SH-SY5Y (cell line): ENCODE results near the gene WDR64.

ENCODE experiments used
- GATA2 ChIP-seq: IDR thresholded peaks from 2 replicates; pipeline ENCODE4 v1.6.1; 2011; ENCODE audit warnings: mild to moderate bottlenecking, low read depth, low read length
- GATA3 ChIP-seq: IDR thresholded peaks from 2 replicates; pipeline ENCODE4 v1.6.1; 2011; ENCODE audit warnings: low read depth, mild to moderate bottlenecking, low read length, moderate library complexity

GRCh38 chr1:241630899-241631298 lies 21.2 kb upstream of the WDR64 start:
- TF ChIP-seq GATA2: no peak
- TF ChIP-seq GATA3: no peak
